Breast epithelium (tissue), 3 donors: ENCODE measurements around the gene GALNT9.

Source experiments
- POLR2A ChIP-seq: fragments of 450-650 bp; IDR thresholded peaks from one replicate; pipeline ENCODE4 v1.6.1; 2016; ENCODE audit warnings: antibody characterized with exemption, mild to moderate bottlenecking, moderate library complexity
- POLR2AphosphoS5 ChIP-seq, 3 donors: sonication (generic); formaldehyde crosslinking; IDR thresholded peaks; one replicate each; pipeline ENCODE4 v1.6.1; 2017; ENCODE audit warnings: antibody characterized with exemption in 3 of 3
- TF ChIP-seq, protein P1 (sequence below), 3 donors: fragments of 450-650 bp; IDR thresholded peaks; one replicate each; pipeline ENCODE4 v1.5.1; 2016 to 2017; ENCODE audit warnings: antibody characterized with exemption in 3 of 3, mild to moderate bottlenecking in 3 of 3, moderate library complexity in 3 of 3

DNA sequence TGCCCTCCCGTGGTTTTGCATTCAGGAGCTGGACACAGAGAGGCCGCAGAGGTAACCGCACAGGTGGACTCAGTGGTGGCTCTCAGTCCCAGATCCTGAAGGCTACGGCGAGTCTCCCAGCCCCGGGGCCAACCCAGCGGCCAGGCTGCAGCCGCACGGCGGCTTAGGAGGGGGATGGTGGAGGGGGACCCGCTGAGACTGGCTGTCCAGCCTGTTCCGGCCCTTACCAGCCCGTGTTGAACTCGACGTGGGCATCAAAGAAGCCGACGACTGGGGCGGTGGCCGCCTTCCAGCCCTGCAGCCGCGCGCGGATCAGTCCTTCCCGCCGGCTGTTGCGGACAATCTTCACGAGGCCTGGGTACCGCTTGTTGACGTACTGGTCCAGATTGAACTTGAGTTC, 68.7 kb downstream of the GALNT9 start:
- TF ChIP-seq, protein P1, sequence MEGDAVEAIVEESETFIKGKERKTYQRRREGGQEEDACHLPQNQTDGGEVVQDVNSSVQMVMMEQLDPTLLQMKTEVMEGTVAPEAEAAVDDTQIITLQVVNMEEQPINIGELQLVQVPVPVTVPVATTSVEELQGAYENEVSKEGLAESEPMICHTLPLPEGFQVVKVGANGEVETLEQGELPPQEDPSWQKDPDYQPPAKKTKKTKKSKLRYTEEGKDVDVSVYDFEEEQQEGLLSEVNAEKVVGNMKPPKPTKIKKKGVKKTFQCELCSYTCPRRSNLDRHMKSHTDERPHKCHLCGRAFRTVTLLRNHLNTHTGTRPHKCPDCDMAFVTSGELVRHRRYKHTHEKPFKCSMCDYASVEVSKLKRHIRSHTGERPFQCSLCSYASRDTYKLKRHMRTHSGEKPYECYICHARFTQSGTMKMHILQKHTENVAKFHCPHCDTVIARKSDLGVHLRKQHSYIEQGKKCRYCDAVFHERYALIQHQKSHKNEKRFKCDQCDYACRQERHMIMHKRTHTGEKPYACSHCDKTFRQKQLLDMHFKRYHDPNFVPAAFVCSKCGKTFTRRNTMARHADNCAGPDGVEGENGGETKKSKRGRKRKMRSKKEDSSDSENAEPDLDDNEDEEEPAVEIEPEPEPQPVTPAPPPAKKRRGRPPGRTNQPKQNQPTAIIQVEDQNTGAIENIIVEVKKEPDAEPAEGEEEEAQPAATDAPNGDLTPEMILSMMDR (IDR thresholded peaks at IDR 0.05) = no peak
- no peak for TF ChIP-seq POLR2A
- no peak for TF ChIP-seq POLR2AphosphoS5 (IDR thresholded peaks at IDR 0.05)
